HepG2 (cell line): ENCODE data around the gene TMOD3. TPM values are rescaled to one million over a fixed set of nuclear protein-coding genes. Genes with fewer than 3 reads are reported as not detected.
A peak's percentile ranks its signal among the peaks of the same experiment; 100 is the strongest.

ENCODE experiments used
- AHDC1 ChIP-seq: sonication (generic); formaldehyde crosslinking; IDR thresholded peaks from 2 replicates; pipeline ENCODE4 v1.5.1; 2020; ENCODE audit warnings: mild to moderate bottlenecking, missing genetic modification reagents, borderline replicate concordance
- GATAD1 ChIP-seq: IDR thresholded peaks from 2 replicates; pipeline ENCODE4 v1.6.1; 2016; ENCODE audit warnings: missing genetic modification reagents, missing compliant biosample characterization
- HMG20A ChIP-seq: IDR thresholded peaks from 2 replicates; pipeline ENCODE4 v1.6.1; 2016; ENCODE audit warnings: borderline replicate concordance
- HOXA3 ChIP-seq: sonication (generic); formaldehyde crosslinking; IDR thresholded peaks from 2 replicates; pipeline ENCODE4 v1.5.0; 2020; ENCODE audit warnings: missing genetic modification reagents
- JUNB ChIP-seq: sonication (generic); formaldehyde crosslinking; IDR thresholded peaks from 2 replicates; pipeline ENCODE4 v1.8.0; 2022; ENCODE audit warnings: missing genetic modification reagents, mild to moderate bottlenecking, borderline replicate concordance
- KLF12 ChIP-seq: sonication (generic); formaldehyde crosslinking; IDR thresholded peaks from 2 replicates; pipeline ENCODE4 v1.4.0; 2020; ENCODE audit warnings: missing genetic modification reagents, borderline replicate concordance
- PLSCR1 ChIP-seq: sonication (generic); formaldehyde crosslinking; IDR thresholded peaks from 2 replicates; pipeline ENCODE4 v1.5.0; 2020; ENCODE audit warnings: missing genetic modification reagents, mild to moderate bottlenecking, borderline replicate concordance
- SATB2 ChIP-seq: sonication (generic); formaldehyde crosslinking; IDR thresholded peaks from 2 replicates; pipeline ENCODE4 v1.5.0; 2020; ENCODE audit warnings: missing genetic modification reagents
- SETDB1 ChIP-seq: sonication (generic); formaldehyde crosslinking; IDR thresholded peaks from 2 replicates; pipeline ENCODE4 v1.5.1; 2020; ENCODE audit warnings: missing genetic modification reagents, mild to moderate bottlenecking, borderline replicate concordance
- SP140L ChIP-seq: sonication (generic); formaldehyde crosslinking; IDR thresholded peaks from 2 replicates; pipeline ENCODE4 v1.4.0; 2020; ENCODE audit warnings: missing genetic modification reagents, borderline replicate concordance
- ZNF280B ChIP-seq: sonication (generic); formaldehyde crosslinking; IDR thresholded peaks from 2 replicates; pipeline ENCODE4 v1.5.0; 2020; ENCODE audit warnings: missing genetic modification reagents, mild to moderate bottlenecking, borderline replicate concordance
- ZNF33B ChIP-seq: sonication (generic); formaldehyde crosslinking; IDR thresholded peaks from 2 replicates; pipeline ENCODE4 v1.5.1; 2020; ENCODE audit warnings: mild to moderate bottlenecking, missing genetic modification reagents
- ZNF572 ChIP-seq: sonication (generic); formaldehyde crosslinking; IDR thresholded peaks from 2 replicates; pipeline ENCODE4 v1.5.1; 2020; ENCODE audit warnings: mild to moderate bottlenecking, missing genetic modification reagents
- ZNF660 ChIP-seq: sonication (generic); formaldehyde crosslinking; IDR thresholded peaks from 2 replicates; pipeline ENCODE4 v1.5.1; 2020; ENCODE audit warnings: mild to moderate bottlenecking, low read depth, missing genetic modification reagents, borderline replicate concordance
- ZNF788 ChIP-seq: sonication (generic); formaldehyde crosslinking; IDR thresholded peaks from 2 replicates; pipeline ENCODE4 v1.5.0; 2020; ENCODE audit warnings: mild to moderate bottlenecking, missing genetic modification reagents, borderline replicate concordance
- ZSCAN5A ChIP-seq: sonication (generic); formaldehyde crosslinking; IDR thresholded peaks from 2 replicates; pipeline ENCODE4 v1.8.0; 2022; ENCODE audit warnings: mild to moderate bottlenecking, missing genetic modification reagents, borderline replicate concordance
- polyA plus RNA-seq, 8 experiments: library from polyadenylated mRNA; depleted of rRNA in 3 of 8; stranded (reverse) in 7 of 8; unstranded in 1 of 8; fragments of >200 nt; fragmentation: Illumina TruSeq in 4 of 8; extraction: Trizol in 4 of 8; gene quantifications; 2 replicates each; pipeline versions ENCODE4 v1.2.1 to v1.2.3, GENCODE V29; 2011 to 2016; ENCODE audit warnings: low read depth in 4 of 8, missing spikeins in 1 of 8, mixed read lengths in 1 of 8; ENCODE audit not compliant: insufficient read depth in 1 of 8
- total RNA-seq, 5 experiments: library from RNA; depleted of rRNA; stranded (reverse); fragments of >200 nt; fragmentation: Illumina TruSeq; extraction: Trizol; gene quantifications; 2 replicates each; pipeline ENCODE4 v1.2.3, GENCODE V29; 2016; ENCODE audit warnings: low read depth in 1 of 5

Gene TMOD3
- total and polyA plus RNA-seq, 2 of the 13 experiments (the other 11 are each of a cell fraction or from before 2014, with no cell fraction given) = 5.1 to 23.2 TPM

GRCh38 chr15:51829376-51830275 lies at the start of gene TMOD3 (continued):
- TF ChIP-seq ZNF280B (CRISPR knock-in tag) (peak; percentile 79; the same call in 1 of the 2 replicates), JUNB (CRISPR knock-in tag) (no peak), SATB2 (no peak), HMG20A (no peak), PLSCR1 (no peak), KLF12 (no peak), ZSCAN5A (CRISPR knock-in tag) (no peak), HOXA3 (peak; percentile 62), ZNF660 (no peak), GATAD1 (CRISPR knock-in tag) (peak; percentile 38; the same call in 1 of the 2 replicates), ZNF33B (0 out of 2 replicates have a peak, but pooled peaks have one; percentile 20), ZNF788 (CRISPR knock-in tag) (peak; percentile 78; the same call in 1 of the 2 replicates), SP140L (no peak), SETDB1 (CRISPR knock-in tag) (no peak), ZNF572 (CRISPR knock-in tag) (no peak), AHDC1 (no peak)
